ENCODE results near the gene SLC5A12.

DNA sequence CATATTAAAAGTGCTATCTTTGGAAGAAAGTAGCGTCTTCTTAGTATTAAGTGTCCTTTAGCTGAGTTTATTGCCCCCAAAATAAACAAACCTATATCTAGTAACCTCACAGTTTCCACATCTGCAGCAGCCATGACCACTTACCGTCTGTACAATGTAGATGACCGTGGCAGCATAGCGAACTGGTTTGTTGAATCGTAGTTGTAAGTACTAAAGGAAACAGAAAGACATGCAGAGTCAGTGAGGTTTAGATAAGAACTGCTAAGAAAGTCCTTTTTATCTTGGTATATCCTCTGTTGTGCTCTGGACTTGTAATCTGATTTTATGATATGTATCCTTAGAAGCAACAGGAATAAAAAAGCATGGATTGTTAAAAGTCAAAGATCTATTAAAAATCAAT is 9.4 kb downstream of the SLC5A12 start:
- TF ChIP-seq, protein P1, sequence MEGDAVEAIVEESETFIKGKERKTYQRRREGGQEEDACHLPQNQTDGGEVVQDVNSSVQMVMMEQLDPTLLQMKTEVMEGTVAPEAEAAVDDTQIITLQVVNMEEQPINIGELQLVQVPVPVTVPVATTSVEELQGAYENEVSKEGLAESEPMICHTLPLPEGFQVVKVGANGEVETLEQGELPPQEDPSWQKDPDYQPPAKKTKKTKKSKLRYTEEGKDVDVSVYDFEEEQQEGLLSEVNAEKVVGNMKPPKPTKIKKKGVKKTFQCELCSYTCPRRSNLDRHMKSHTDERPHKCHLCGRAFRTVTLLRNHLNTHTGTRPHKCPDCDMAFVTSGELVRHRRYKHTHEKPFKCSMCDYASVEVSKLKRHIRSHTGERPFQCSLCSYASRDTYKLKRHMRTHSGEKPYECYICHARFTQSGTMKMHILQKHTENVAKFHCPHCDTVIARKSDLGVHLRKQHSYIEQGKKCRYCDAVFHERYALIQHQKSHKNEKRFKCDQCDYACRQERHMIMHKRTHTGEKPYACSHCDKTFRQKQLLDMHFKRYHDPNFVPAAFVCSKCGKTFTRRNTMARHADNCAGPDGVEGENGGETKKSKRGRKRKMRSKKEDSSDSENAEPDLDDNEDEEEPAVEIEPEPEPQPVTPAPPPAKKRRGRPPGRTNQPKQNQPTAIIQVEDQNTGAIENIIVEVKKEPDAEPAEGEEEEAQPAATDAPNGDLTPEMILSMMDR (IDR thresholded peaks at IDR 0.05; ENCODE audit: insufficient read depth, low read length) = no peak
- TF ChIP-seq, protein P2, sequence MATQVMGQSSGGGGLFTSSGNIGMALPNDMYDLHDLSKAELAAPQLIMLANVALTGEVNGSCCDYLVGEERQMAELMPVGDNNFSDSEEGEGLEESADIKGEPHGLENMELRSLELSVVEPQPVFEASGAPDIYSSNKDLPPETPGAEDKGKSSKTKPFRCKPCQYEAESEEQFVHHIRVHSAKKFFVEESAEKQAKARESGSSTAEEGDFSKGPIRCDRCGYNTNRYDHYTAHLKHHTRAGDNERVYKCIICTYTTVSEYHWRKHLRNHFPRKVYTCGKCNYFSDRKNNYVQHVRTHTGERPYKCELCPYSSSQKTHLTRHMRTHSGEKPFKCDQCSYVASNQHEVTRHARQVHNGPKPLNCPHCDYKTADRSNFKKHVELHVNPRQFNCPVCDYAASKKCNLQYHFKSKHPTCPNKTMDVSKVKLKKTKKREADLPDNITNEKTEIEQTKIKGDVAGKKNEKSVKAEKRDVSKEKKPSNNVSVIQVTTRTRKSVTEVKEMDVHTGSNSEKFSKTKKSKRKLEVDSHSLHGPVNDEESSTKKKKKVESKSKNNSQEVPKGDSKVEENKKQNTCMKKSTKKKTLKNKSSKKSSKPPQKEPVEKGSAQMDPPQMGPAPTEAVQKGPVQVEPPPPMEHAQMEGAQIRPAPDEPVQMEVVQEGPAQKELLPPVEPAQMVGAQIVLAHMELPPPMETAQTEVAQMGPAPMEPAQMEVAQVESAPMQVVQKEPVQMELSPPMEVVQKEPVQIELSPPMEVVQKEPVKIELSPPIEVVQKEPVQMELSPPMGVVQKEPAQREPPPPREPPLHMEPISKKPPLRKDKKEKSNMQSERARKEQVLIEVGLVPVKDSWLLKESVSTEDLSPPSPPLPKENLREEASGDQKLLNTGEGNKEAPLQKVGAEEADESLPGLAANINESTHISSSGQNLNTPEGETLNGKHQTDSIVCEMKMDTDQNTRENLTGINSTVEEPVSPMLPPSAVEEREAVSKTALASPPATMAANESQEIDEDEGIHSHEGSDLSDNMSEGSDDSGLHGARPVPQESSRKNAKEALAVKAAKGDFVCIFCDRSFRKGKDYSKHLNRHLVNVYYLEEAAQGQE (IDR thresholded peaks at IDR 0.05; ENCODE audit: insufficient replicate concordance, low read depth) = no peak
- TF ChIP-seq GABPA (IDR thresholded peaks at IDR 0.05; ENCODE audit: low read depth) (no peak), POLR2AphosphoS5 (IDR thresholded peaks at IDR 0.05; ENCODE audit: low read depth) (no peak)

Data from HL-60 (cell line).